Measurements from ENCODE around the gene CELA2B.
"Not testable (repeated sequence)": the region's sequence is repeated elsewhere in the genome, so short reads cannot be mapped to it uniquely, and the experiment has no call there.

CELA2B gene

DNA sequence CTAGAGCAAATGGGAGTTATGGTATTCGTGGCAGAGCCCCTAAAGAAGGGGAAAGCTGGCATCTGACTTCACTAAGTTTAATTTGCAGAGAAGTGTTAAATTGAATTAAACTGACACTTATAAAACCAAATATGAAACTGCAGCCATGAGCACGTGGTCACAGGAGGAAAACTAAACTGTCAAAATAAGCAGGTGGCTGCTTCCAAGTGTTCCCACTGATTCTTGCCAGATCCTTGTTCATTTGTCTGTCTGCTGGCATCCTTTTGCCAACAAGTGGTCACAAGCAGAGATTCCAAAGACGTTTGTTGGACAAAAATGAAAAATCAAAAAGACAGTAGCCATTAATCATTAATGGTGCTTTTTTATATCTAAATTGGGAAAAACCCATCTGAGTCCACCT lies 6.5 kb upstream of the CELA2B start:
- DNase-seq, result no peak

DNA sequence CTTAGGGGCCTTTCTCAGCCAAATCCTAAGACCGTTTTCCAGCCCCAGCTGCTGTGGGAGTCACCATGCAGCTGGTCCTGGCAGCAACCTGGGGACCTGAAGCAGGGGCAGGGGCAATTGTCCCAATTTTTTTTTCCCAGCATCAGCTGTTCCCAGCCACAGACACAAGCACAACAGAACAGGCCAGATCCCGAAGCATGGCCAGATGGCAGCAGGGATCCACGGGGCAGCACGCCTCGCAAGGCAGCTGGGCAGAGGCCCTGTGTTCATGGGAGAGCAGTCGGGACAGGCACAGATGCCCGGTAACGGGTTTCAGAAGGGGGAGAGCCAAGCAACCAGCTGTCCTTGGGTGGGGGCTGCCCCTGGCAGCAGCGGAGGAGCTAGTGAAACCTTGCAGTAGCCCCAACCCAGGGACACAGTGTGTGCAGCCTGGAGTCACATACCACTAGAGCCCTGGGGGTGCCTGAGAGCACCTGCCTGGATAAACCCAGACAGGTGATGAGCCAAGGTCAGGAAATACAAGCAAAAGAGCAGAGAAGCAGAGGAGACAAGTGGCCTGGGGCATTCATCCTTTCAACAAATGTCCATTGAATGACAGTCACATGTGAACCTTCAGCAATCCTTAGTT lies 6.0 kb upstream of the CELA2B start:
- not testable (repeated sequence) for DNase-seq

GRCh38 chr1:15471067-15471466 lies 4.8 kb upstream of the CELA2B start:
- not testable (repeated sequence) for DNase-seq

DNA sequence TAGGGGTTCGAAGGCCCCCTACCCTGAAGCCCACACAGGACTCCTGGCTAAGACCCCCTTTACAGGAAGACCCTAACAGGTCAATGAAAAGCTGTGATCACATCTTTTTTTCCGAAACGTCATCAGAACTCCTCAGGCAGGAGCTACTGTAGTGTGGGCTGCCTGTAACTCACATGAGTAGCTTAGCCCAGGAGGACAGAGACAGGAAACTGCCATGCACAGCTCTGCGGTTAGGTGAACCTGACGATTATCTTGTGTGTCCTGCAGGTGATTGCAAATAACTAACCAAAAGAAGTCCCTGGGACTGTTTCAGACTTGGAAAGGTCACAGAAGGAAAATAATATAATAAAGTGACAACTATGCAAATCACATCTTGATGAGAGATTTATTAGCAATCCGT lies 4.2 kb upstream of the CELA2B start:
- DNase-seq, result not testable (repeated sequence)

- no peak for DNase-seq
Measured at GRCh38 chr1:15472587-15472986, 3.3 kb upstream of the CELA2B start.

DNA sequence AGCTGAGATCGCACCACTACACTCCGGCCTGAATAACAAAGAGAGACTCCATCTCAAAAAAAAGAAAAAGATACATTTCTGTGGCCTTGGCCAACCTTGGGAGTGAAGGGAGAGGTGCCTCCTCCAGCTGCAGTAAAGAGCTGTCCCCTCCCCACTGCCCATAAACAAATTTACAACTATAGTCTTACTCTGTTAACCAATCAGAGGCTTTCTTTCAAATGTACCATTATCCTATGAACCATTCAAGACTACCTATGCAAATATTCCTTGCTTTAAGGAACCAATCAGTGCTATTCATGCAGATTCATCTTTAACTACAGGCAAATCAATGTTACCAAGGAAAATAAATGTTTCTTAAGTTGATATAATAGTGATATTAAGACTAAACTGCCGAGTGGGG lies 1.0 kb downstream of the CELA2B start:
- no peak for DNase-seq

DNA sequence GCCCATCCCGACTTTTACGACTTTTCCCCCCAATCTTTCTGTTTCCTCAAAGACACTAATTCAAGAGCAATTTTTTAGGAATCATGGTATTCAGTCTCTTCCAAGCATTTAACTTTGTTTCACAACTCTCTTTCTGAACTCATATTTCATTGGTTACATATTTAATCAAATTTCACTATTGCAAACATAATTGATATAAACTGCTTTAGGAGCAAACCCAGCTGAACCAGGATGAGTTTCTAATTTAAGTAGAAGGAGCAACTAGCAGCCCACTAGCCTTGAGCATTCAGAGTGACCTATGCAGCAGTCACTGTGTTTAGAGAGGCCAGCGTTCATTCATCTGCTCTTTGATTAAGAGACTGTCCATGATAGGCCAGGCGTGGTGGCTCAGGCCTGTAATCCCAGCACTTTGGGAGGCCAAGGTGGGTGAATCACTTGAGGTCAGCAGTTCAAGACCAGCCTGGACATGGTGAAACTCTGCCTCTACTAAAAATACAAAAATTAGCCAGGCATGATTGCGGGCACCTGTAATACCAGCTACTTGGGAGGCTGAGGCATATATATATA lies 1.8 kb downstream of the CELA2B start:
- no peak for DNase-seq

DNA sequence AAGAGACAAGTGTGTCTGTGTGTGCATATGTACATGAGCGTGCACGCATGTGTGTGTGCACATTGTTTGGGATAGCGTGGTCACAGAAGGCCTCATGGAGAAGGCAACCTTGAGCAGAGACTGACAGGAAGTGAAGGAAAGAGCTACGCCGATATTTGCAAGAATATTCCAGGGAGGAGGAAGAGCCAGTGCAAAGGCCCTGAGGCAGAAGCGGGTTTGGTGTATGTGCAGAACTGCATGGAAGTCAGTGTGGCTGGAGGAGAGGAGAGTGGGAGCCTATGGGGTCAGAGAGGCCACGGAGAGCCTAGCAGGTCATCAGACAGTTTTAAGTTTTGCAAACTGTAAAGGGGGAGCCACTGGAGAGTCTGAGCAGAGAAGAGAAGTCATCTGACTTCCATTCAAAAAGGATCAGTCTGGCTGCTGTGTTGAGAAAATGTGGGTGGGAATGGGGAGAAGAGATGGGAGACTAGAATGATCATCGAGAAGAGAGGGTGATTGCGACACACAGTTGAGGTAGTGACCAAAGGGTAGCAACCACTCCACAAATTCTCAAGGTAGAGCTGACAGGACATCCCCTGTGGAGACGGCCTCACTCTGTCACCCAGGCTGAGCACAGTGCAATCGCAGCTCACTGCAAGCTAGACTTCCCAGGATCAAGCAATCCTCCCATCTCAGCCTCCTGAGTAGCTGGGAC lies 3.9 kb downstream of the CELA2B start:
- no peak for DNase-seq

- DNase-seq, result not testable (repeated sequence)
Measured at GRCh38 chr1:15482455-15482854, 6.6 kb downstream of the CELA2B start.

DNA sequence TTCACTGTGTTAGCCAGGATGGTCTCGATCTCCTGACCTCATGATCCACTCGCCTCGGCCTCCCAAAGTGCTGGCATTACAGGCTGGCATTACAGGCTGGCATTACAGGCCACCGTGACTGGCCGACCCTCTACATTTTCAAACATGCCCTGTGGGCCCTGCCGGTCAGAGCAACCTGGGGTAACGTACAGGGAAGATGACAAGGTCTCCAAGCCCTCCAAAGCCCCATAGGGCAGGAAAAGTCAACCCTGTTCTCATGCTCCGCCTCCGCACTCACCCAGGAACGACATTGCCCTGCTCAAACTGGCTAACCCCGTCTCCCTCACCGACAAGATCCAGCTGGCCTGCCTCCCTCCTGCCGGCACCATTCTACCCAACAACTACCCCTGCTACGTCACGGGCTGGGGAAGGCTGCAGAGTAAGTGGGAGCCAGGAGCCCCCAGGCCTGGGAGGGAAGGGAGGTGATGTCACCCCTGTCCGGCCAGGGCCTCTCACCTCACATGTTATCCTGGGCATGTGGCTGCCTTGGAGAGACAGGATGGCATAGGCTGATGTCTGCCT lies 7.2 kb downstream of the CELA2B start:
- not testable (repeated sequence) for DNase-seq

- DNase-seq, result no peak
Measured at GRCh38 chr1:15483971-15484370, 8.1 kb downstream of the CELA2B start.

DNA sequence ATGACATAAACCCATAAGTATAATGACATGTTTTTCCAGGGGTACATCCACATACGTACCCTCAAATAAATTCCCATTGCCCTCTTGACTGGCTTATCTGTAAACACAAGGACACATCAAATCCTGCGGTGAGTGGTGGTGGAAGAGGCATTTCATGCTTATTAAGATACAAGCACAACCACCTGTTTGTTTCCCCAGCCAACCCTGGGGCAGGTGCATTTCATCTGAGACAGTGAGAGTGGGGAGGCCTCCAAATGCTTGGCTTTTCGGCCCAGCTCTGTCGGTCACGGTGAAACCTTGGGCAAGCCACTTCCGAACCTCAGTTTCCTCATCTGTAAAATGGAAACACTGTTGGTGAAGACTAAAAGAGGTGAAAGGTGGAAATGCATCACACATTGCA lies 8.5 kb downstream of the CELA2B start:
- not testable (repeated sequence) for DNase-seq

- no peak for DNase-seq
Measured at GRCh38 chr1:15485636-15486035, 9.7 kb downstream of the CELA2B start.

DNA sequence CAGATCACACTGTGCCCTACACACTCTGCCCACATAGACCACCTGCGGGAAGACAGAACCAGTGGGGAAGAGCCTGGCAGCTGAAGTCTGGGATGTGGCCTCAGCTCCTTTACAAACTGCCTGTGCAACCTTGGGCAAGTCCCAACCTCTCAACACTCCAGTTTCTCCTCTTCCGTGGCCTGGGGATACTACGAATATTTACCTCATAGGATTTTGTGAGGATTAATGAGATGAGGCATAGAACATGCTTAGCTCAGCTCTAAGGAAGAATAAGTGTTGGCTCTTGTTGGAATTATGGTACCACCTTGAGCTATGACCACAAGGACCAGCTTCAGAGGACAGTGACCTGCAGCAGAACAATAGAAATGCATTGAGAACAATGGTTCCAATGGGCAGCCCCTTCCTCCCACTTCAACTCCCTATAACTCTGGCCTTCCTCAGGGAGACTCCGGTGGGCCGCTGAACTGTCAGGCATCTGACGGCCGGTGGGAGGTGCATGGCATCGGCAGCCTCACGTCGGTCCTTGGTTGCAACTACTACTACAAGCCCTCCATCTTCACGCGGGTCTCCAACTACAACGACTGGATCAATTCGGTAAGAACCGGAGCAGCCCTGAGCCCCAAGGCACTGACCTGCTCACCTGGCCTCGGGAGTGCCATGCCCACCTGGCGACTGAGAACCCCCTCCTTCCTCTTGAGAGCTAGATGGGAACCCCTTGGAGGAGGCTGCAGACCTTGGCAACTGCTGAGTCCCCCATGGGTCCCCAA lies 11.1 kb downstream of the CELA2B start:
- not testable (repeated sequence) for DNase-seq

DNA sequence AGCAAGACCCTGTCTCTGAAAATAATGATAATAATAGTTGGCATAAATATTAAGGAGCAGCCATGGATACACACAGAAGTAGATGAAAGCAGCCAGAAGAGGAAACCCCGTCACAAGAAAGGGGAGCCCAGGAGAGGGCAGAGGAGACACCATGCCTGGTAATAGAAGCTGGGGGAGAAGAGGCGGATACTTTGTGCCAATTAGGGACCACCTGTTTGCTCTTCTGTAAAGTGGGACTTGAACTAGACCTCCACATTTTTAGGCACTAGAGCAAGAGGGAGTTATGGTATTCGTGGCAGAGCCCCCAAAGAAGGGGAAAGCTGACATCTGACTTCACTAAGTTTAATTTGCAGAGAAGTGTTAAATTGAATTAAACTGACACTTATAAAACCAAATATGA lies 12.5 kb downstream of the CELA2B start:
- no peak for DNase-seq

DNA sequence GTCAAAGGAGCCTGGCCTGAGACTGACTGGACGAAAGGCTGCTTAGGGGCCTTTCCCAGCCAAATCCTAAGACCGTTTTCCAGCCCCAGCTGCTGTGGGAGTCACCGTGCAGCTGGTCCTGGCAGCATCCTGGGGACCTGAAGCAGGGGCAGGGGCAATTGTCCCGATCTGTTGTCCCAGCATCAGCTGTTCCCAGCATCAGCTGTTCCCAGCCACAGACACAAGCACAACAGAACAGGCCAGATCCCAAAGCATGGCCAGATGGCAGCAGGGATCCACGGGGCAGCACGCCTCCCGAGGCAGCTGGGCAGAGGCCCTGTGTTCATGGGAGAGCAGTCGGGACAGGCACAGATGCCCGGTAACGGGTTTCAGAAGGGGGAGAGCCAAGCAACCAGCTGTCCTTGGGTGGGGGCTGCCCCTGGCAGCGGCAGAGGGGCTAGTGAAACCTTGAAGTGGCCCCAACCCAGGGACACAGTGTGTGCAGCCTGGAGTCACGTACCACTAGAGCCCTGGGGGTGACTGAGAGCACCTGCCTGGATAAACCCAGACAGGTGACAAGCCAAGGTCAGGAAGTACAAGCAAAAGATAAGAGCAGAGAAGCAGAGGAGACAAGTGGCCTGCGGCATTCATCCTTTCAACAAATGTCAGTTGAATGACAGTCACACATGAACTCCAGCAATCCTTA lies 13.3 kb downstream of the CELA2B start:
- no peak for DNase-seq

- DNase-seq, result not testable (repeated sequence)
Measured at GRCh38 chr1:15491010-15491409, 15.1 kb downstream of the CELA2B start.

DNA sequence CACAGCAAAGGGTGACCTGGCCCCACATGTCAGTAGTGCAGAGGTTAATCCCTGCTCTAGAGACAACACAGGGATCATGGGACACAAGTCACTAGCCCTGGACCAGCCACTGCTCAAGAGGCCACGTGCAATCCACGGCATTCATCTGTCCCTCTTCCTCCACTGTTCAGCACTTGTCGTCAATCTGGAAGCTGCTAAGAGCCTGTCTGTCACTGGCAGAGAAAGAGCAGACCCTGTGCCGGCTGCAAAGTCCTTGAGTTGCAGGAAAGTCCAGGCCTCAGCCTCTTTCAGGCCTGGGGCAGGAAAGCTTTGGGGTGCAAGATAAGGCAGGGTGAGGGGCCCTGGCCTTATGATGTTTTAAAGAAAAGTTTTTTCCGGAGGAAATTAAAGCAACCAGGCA lies 16.7 kb downstream of the CELA2B start:
- no peak for DNase-seq

DNA sequence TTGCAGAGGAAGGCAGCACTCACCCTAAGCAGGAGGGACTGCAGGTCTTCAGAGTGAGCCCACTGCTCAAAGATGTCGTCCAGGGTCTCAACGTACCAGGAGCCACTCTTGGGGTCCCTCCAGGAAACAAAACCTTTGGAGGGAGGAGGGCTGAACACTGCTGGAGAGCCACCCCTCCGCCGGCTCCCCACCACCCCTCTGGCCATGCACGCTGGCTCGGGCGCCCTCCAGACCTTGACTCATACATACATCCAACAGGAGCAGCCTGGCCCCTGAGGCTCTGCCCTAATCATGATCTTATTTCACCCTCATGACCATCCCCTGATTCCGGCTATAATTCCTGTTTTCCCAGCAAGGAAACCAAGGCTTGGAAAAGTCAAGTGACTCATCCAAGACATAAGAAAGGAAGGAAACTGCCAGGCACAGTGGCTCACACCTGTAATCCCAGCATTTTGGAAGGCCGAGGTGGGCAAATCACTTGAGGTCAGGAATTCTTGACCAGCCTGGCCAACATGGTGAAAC lies 18.0 kb downstream of the CELA2B start:
- no peak for DNase-seq

GRCh38 chr1:15500184-15501178 lies 24.6 kb downstream of the CELA2B start:
- no peak for DNase-seq
